CD4-positive, alpha-beta T cell treated with Interleukin-2 at 100 ng/mL for 4 hours (primary cell): ENCODE results near the gene HTR3E.
"Not testable (repeated sequence)": the region's sequence is repeated elsewhere in the genome, so short reads cannot be mapped to it uniquely, and the experiment has no call there.

ENCODE experiments used
- DNase-seq: peaks from one replicate; pipeline ENCODE4 v3.0.0-alpha.2; 2020; ENCODE audit warnings: low spot score

The HTR3E gene

DNA sequence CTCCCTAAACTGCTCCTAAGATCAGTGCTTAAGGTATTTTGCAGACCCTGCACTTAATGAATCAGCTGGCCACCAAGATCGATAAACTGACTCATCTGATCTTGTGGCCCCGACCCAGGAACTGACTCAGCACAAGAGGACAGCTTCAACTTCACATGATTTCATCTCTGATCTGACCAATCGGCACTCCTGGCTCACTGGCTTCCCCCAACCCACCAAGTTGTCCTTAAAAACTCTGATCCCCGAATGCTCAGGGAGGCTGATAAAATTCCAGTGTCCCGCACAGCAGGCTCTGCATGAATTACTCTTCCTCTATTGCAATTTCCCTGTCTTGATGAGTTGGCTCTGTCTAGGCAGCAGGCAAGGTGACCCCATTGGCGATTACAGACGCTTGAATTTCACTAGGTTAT, 13.5 kb downstream of the HTR3E start:
- no peak for DNase-seq

DNA sequence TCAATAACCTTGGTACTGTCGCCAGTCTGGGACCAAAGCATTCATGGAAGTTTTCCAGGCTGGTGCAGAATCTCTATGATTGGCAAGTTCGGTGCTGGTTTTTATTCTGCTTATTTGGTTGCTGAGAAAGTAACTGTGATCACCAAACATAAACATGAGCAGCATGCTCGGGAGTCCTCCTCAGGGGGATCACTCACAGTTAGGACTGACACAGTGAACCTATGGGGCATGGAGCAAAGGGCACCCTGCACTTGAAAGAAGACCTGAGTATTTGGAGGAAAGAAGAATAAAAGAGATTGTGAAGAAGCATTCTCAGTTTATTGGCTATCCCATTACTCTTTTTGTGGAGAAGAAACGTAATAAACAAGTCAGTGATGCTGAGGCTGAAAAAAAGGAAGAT, 19.2 kb downstream of the HTR3E start:
- DNase-seq = no peak

DNA sequence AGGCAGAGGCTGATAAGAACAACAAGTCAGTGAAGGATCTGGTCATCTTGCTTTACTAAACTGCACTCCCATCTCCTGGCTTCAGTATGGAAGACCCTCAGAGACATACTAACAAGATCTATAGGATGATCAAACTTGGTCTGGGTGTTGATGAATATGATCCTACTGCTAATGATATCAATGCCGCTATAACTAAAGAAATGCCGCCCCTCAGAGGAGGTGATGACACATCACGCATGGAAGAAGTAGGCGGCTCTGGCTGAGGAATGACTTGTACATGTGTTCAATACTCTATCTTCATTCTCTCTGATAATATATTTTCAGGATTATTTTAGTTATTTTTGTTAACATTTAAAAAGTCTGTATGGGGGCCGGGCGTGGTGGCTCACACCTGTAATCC, 20.8 kb downstream of the HTR3E start:
- DNase-seq = no peak

DNA sequence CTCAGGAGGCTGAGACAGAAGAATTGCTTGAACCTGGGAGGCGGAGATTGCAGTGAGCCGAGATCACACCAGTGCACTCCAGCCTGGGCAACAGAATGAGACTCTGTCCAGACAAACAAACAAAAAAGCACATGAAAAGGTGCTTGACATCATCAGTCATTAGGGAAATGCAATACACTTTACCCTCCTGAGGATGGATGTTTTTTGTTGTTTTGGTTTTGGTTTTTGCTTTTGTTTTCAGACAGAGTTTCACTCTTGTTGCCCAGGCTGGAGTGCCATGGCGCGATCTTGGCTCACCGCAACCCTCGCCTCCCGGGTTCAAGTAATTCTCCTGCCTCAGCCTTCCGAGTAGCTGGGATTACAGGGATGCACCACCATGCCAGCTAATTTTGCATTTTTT, 24.2 kb downstream of the HTR3E start:
- not testable (repeated sequence) for DNase-seq

DNA sequence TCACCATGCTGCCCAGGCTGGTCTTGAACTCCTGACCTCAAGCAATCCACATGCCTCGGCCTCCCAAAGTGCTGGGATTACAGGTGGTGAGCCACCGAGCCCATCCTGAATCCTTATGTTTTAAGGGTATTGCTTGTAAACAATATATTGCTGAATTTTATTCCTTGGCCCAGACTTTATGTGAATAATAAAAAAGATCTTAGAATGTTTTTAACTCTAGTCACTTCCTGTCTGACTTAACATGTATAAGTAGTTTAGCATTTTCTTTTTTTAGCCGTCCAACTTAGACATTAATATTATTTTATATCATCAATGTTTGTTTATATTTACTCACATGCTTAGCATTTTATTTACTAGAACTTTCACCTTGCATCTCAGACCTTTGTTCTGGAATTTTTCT, 29.1 kb downstream of the HTR3E start:
- DNase-seq = no peak

DNA sequence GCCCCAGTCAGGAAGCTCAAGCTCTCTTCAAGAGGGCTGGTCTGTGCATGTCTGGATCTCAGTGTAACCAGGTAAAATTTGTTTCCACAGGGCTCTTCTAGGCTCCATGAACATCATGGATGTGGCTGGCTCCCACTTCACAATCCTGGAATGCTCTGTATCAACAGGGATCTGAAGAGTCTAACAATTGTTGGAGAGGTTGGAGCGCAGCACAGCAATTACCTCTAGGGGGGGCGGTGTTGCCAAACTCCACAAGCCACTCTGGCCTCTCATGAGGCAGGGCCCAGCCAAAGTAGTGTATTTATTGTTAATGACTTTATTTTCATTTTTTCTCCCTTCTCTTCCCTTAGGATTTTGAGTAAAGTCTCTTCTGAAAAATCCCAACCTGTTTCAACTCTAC, 32.1 kb downstream of the HTR3E start:
- DNase-seq = no peak

DNA sequence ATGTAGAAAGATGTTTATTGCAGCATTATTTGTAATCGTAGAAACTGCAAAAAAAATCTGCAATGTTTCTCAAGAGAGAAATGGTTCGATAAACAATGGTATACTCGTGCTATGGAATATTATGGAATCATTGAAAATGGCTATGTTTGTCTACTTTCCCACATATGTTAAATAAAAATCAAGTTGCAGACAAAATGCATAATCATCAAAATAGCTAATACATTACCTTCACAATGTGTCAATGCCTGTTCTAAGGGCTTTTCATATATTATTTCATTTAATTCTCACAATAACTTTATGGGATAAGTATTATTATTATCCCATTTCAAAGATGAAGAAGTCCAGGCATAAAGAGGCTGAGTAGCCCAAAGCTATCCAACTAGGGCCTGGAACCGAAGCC, 36.1 kb downstream of the HTR3E start:
- DNase-seq = no peak

DNA sequence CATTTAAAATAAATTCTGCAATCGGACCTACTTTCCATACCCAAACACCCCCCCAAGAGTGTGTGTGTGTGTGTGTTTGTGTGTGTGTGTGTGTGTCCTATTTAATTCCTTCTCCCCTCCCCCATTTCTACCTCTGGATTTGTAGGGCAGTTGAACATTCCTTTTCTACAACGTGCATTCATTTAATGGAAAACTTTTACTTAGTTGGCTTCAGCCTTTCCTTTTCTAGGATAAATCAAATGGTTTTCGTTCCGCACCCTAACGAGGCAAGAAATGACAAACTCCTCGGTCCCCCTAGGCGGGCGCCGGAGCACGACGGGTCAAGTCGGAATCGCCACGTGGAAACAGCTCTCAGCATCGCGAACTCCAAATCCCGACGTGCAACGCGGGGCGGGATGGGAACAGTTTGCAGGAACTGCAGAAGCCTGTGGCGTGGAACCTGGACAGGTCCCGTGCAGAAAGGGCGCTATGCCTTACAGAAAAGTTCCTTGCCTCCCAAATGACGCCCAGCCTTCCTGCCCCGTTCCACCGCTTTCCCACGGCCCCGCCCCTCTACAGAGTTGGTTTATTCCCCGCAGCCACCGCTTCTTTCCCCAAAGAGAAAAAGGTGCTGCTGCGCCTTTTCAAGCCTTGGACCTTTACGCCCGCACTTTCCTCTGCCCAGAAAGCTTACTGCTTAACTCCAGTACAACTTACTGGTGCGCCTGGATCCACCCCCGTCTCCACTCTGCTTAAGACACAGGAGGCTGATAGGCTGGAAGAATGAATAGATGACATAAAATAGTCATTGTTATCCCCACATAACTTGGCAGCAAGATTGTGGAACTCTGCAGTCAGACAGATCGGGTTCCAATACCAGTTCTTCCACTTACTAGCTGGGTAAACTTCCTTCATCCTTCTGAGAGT, 37.2 kb downstream of the HTR3E start:
- peak; percentile 46 for DNase-seq

DNA sequence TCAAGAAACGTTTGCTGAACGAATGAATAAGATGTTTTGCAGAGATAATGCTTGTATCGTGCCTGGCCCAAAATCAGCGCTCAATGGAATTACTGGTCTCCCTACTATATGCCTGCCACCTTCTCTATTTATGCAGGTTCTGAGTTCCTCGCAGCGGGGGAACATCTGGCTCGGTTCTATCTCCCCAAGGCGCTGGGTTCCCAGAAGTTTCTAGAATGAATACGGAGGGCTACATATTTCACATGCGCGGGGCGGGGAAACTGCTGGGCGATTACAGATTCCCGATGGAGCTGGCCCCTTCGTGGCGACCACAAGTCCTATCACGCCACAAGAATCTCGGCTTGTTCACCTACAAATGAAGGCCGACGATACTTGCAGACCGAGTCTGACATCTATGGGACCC, 37.9 kb downstream of the HTR3E start:
- DNase-seq = no peak

DNA sequence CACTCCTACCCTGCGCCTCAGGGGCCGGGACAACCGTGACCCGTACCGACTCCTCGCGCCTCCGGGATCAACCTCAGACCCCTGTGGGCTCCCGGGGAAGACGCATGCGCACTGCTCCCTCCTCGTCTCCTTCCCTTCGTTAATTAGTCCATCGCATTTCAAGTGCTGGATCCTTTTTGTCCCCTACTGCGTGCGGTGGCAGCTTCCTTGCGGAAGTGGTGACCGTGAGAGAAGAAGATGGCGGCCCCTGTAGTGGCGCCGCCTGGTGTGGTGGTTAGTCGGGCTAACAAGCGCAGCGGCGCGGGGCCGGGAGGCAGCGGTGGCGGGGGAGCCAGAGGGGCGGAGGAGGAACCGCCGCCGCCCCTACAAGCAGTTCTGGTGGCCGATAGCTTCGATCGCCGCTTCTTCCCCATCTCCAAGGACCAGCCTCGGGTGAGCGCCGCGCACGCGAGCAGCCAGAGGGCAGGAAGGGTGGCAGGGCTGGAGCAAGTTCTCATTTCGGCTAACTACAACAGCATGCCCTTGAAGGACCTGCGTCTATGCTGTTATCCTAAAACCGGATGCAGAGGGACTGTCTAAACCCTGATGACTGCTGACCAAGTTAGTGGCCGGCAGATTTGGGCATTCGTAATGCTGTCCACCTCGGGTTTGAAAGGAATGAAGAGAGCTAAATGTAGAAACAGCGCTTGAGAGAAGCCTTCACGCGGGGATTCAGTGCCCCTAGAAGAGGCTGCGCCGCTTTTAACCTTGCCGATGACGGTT, 38.5 kb downstream of the HTR3E start, which contains the start of gene EIF2B5:
TSS of gene EIF2B5 (plus strand) at position 210 of the 762 bp plus-strand sequence. CDS start at position 238, 28 bp downstream.
- peak; percentile 93 for DNase-seq

DNA sequence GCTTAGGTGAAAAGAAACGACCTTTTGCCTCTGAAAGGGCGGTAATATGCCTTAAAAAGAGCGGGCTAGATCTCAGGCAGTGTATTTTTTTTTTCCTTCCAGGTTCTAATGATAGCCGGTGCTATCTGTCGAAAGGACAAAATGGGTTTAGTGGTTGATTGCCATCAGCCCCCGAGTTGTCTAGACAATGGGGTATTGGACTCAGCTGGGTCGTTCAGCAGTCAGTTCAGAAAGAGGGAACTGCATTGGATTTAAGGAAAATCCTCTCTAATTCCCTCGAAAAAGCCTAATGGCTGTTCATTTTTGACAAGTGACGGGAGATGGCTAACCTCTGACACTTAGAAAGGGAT, 39.0 kb downstream of the HTR3E start:
- no peak for DNase-seq

DNA sequence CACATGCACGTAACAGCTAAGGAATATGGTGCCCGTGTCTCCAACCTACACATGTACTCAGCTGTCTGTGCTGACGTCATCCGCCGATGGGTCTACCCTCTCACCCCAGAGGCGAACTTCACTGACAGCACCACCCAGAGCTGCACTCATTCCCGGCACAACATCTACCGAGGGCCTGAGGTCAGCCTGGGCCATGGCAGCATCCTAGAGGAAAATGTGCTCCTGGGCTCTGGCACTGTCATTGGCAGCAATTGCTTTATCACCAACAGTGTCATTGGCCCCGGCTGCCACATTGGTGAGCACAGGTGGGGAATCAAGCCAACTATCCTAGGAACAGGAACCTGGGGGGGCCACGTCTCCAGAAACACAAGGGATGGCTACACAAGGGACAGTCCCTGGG, 43.6 kb downstream of the HTR3E start:
- DNase-seq = no peak

DNA sequence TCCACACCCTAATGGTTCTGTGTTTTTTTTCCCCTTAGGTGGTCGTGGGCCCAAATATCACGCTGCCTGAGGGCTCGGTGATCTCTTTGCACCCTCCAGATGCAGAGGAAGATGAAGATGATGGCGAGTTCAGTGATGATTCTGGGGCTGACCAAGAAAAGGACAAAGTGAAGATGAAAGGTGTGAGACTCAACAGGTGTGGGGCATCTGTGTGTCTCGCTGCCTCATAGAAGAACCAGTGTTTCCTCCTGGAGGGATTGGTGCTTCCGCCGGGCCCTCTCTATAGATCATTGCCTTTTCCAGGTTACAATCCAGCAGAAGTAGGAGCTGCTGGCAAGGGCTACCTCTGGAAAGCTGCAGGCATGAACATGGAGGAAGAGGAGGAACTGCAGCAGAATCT, 45.3 kb downstream of the HTR3E start:
- no peak for DNase-seq

DNA sequence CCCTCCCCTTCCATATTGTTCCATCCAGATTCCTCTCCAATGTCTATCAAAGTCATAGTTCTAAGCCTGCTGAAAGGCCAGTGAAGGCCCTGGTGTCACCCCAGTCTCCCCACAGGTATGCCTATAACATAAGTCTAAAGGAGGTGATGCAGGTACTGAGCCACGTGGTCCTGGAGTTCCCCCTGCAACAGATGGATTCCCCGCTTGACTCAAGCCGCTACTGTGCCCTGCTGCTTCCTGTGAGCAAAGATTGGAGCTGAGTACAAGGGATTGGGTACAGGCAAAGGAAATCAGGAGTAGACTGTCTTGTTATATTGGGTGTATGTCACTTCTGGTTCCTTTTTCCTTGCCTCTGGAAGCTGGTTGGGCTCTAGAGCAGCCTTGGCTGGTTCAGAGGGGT, 46.5 kb downstream of the HTR3E start:
- DNase-seq = no peak

DNA sequence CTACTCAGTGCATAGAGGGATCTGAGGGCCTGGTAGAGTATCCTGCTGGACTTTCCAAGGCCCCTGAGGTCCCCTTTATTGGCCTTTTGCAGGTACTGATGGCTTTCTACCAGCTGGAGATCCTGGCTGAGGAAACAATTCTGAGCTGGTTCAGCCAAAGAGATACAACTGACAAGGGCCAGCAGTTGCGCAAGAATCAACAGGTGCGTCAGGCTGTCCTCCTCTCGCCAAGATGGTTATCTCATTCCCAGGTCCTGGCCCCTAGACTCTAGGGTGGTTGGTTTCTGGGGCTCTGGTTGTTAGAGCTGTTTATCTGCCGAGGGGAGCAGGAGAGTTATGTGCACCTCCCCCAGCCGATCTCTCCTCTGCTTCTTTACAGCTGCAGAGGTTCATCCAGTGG, 47.6 kb downstream of the HTR3E start:
- DNase-seq = no peak

DNA sequence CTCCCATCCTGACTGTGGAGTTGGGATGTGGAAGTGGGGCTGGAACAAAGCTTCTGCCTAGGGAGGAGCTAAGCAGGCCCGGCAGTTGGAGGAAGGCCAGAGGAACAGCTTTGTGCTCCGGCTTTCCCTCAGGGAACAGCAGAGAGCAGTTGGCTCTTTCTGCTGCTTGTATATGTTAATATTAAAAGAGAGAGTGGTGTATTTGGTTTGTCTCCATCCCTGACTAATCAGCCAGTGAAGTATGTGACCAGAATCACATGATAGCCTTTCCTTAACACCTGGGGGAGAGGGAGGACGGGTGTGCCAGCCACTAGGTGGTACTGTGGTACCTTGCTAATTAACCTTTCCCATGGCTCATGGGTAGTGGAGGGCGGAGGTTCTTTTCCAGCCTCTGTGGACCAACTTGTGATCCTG, 48.3 kb downstream of the HTR3E start:
- peak; percentile 35 for DNase-seq

DNA sequence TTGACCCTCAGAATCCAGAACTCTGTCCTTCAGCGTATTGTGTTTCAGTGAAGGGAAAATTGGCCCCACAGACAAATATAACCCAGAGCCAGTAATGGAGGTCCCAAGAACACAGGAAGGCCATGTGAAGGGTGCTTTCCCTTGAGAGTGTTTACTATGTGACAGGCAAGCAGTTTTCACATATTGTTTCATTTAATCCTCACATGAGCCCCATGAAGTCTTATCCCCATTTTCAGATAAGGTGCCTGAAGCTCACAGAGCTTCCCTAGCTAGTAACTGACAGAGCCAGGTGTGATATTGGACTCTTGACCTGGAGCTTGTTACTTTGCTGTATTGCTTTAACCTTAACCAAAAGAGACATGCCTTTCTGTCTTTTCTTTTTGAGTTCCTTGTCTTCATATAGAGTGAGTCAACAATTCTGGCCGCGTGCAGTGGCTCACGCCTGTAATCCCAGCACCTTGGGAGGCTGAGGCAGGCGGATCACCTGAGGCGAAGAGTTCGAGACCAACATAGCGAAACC, 48.9 kb downstream of the HTR3E start:
- DNase-seq = no peak

DNA sequence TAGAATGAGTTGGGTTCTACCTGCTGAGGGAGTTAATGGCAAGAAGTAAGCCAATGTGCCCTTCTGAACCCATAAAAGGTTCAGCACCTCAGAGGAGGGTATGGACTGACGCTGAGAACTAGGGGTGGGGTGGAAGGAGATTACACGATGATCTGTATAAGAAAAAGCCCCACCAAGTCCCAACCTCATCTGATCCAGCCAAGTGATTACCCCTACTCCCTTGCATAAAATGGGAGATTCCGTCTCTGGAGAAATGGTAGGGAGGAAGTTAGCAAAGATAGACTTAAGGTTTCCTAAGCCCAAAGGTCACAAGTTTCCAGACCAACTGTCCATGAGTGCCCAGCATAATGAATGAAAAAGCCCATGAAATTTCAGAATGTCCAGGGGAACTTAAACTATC, 51.2 kb downstream of the HTR3E start:
- no peak for DNase-seq

DNA sequence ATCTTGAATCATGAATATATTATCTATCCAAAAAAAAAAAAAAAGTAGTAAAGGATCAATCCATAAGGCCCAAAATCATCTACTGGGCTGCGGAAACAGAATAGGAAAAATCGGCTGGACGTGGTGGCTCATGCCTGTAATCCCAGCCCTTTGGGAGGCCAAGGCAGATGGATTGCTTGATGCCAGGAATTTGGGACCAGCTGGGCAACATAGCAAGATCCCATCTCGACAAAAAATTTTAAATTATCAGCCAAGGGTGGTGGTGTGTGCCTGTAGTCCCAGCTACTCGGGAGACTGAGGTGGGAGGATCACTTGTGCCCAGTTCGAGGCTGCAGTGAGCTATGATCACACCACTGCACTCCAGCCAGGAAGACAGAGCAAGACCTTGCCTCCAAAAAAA, 52.3 kb downstream of the HTR3E start:
- DNase-seq = no peak

DNA sequence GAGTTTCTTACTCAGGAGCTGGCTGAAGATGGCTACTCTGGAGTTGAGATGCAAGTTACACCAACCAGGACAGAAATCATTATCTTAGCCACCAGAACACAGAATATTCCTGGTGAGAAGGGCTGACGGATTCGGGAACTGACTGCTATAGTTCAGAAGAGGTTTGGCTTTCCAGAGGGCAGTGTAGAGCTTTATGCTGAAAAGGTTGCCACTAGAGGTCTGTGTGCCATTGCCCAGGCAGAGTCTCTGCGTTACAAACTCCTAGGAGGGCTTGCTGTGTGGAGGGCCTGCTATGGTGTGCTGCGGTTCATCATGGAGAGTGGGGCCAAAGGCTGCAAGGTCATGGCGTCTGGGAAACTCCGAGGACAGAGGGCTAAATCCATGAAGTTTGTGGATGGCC, 52.9 kb downstream of the HTR3E start:
- not testable (repeated sequence) for DNase-seq

DNA sequence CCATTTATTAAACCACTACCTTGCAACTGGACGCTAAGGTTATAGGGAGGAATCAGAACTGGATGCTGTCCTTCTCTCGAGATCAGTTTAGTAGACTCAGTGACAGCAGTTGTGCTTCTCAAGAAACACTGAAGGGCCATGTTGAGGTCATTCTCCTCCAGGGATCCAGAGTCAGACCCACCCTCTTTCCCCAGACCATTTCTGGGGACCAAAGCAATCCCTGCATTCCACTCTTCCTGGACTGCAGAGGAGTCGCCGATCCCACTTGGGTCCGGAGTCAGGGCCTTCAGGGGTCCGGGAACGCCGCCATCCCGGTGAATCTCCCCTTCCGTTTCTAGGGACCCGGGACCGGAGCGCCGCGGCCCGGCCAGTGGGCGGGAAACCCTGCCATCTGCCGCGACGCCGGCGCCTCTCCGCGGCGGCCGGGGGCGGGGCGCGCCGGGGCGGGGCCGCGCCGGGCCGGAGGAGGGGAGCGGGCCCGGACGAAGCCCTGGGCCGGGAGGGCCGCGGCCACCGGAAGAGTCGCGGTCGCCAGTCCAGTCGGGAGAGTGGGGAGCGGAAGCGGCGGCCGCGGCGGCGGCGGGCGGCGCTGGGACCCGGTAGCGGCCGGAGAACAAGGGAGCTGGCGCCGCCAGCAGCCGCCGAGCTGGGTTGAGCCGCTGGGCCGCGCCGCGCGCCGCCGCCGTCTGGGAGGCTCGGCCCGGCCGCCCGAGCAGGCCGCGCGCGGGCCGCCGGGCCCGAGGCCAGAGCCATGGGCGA, 58.2 kb downstream of the HTR3E start, which contains the start of gene DVL3:
TSS of gene DVL3 (plus strand) at position 493 of the 759 bp plus-strand sequence. CDS start at position 752, 259 bp downstream.
- peak; percentile 31 for DNase-seq
